ENCODE results near the gene SYVN1.

GRCh38 chr11:65087216-65087615, 47.1 kb downstream of the SYVN1 start:
- no peak for TF ChIP-seq EZH2phosphoT487 (IDR thresholded peaks at IDR 0.05; ENCODE audit: borderline replicate concordance)
- TF ChIP-seq CTCF (conservative IDR thresholded peaks at IDR 0.05; ENCODE audit: low read length): no peak

Data from Loucy (cell line).